GM12878 (cell line): Measurements from ENCODE around the gene CA11.

Experiments used
- CTCF ChIP-seq, 3 experiments: IDR thresholded peaks in 2 of 3; conservative IDR thresholded peaks in 1 of 3; 2 replicates each; pipeline ENCODE4 v1.5.1; 2011; ENCODE audit warnings: low read depth in 3 of 3, low read length in 3 of 3, mild to moderate bottlenecking in 3 of 3, control low read depth in 2 of 3, moderate library complexity in 2 of 3, inconsistent platforms in 1 of 3, mixed read lengths in 1 of 3; ENCODE audit not compliant: control insufficient read depth in 2 of 3, insufficient read depth in 1 of 3; ENCODE audit errors: extremely low read depth in 1 of 3
- JUND ChIP-seq: IDR thresholded peaks from 2 replicates; pipeline ENCODE4 v1.6.1; 2012; ENCODE audit warnings: low read depth, mild to moderate bottlenecking, low read length, improper control_type of control experiment, moderate library complexity
- NBN ChIP-seq: fragments of 450-650 bp; IDR thresholded peaks from 2 replicates; pipeline ENCODE4 v1.6.1; 2016
- SMAD1 ChIP-seq: fragments of 450-650 bp; IDR thresholded peaks from 2 replicates; pipeline ENCODE4 v1.6.1; 2018; ENCODE audit warnings: mild to moderate bottlenecking, low read depth; ENCODE audit not compliant: partially characterized antibody
- ZNF687 ChIP-seq: fragments of 450-650 bp; IDR thresholded peaks from 2 replicates; pipeline ENCODE4 v1.6.1; 2017; ENCODE audit warnings: mild to moderate bottlenecking, moderate library complexity

- no peak for TF ChIP-seq NBN
- TF ChIP-seq SMAD1 = no peak
- no peak for TF ChIP-seq ZNF687
- no peak for TF ChIP-seq CTCF (IDR thresholded peaks at IDR 0.05 in 2 of 3, conservative IDR thresholded peaks at IDR 0.05 in 1 of 3; ENCODE audit: control insufficient read depth in 2 of 3, extremely low read depth in 1 of 3, insufficient read depth in 1 of 3, low read depth in 3 of 3, low read length in 3 of 3)
- no peak for TF ChIP-seq JUND
These were observed 5.1 kb upstream of the CA11 start for GRCh38 chr19:48650974-48651682.
